Measurements from ENCODE around the gene SRPK1.
A peak's percentile ranks its signal among the peaks of the same experiment; 100 is the strongest.

The SRPK1 gene

DNA sequence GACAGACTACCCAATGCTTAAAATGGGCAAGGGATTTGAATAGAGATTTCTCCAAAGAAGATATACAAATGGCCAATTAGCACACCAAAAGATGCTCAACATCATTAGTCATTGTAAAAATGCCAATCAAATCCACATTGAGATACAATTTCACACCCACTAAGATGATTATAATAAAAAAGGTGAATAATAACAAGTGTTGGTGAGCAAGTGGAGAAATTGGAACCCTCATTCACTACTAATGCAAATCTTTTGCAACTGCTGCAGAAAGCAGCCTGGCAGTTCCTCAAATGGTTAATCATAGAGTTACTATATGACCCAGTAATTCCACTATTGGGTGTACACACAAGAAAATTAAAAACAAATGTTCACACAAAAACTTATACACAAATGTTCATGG lies 103.4 kb downstream of the SRPK1 start:
- DNase-seq (ENCODE audit: low read depth in 2 of 2) = no peak

DNA sequence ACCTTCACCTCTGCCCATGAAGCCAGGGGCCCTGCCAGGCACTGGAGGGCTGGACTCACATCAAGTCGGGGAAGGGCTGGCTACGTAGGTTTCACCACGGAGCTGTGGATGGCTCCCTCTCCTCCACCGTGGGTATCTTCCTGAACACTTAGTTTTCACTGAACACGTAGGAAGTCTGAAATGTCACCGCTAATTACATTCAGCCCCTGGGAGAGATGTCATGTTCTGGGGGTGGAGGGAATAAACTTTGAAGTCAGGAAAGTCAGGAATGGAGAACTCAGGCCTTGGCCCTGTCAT lies 109.3 kb downstream of the SRPK1 start:
- DNase-seq (ENCODE audit: low read depth in 2 of 2) = no peak

- DNase-seq (ENCODE audit: low read depth in 2 of 2) = no peak
These were observed 109.8 kb downstream of the SRPK1 start for GRCh38 chr6:35810971-35811698.

GRCh38 chr6:35809809-35810208 lies 111.1 kb downstream of the SRPK1 start:
- no peak for DNase-seq (ENCODE audit: low read depth in 2 of 2)

- DNase-seq (ENCODE audit: low read depth in 2 of 2) = no peak
These were observed 112.2 kb downstream of the SRPK1 start for GRCh38 chr6:35808688-35809087.

GRCh38 chr6:35804996-35805736 lies 115.7 kb downstream of the SRPK1 start, which contains the start of gene LHFPL5:
TSS of gene LHFPL5 (plus strand) at chr6:35805352. CDS start at chr6:35805671, 319 bp downstream.
- peak in 1 of 2 donors; percentile 17 for DNase-seq (ENCODE audit: low read depth in 2 of 2)

- DNase-seq (ENCODE audit: low read depth in 2 of 2) = no peak
These were observed 119.8 kb downstream of the SRPK1 start for GRCh38 chr6:35801148-35801547.

DNA sequence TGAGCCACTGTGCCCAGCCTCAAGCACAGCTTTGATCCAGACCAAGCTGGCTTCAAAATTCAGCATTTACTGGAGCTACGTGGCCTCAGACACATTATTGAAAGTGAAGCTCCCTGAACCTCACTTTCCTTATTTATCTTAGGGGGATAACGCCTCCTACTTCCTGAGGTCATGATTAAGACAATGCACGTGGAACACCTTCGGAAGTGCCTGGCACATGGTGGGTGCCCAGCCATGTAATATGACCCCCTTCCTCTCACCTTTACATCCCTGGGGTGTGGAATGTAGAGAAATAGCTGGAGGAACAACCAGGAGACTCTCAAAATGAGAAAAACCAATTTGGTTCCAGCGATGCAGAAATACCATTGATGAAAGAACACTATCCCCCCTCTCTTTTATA lies 122.2 kb downstream of the SRPK1 start:
- no peak for DNase-seq (ENCODE audit: low read depth in 2 of 2)

- DNase-seq (ENCODE audit: low read depth in 2 of 2) = no peak
These were observed 122.9 kb downstream of the SRPK1 start for GRCh38 chr6:35797837-35798526.

GRCh38 chr6:35796236-35796635 lies 124.7 kb downstream of the SRPK1 start:
- no peak for DNase-seq (ENCODE audit: low read depth in 2 of 2)

GRCh38 chr6:35795453-35796071 lies 125.3 kb downstream of the SRPK1 start:
- DNase-seq (ENCODE audit: low read depth in 2 of 2) = no peak

- DNase-seq (ENCODE audit: low read depth in 2 of 2) = no peak
These were observed 126.1 kb downstream of the SRPK1 start for GRCh38 chr6:35794536-35795452.

GRCh38 chr6:35790683-35791082 lies 130.2 kb downstream of the SRPK1 start:
- DNase-seq (ENCODE audit: low read depth in 2 of 2) = no peak

DNA sequence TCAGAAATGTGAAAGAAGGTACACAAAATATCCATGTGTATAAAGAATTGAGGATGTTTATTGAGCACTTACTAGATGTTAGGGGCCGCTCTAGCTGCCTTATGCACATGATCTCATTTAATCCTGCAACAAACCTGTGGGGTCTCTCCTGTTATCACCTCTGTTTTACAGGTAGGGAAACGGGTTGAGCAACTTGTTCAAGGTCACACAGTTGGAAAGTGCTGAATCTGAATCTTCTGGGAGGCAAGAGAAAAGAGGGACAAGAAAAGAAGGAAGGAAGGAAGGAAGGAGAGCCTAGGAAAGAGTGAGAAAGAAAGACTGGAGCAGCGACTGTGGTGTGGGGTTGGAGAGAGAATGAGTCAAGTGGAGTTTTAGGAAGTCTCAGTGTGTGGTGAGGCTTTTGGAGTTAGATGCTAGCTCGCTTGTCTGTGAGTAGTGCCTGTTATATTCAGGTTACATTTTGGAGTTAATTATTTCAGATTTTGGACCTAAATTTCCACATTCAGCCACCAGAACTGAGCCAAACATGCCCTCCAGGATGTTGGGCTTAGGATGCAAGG lies 132.4 kb downstream of the SRPK1 start:
- no peak for DNase-seq (ENCODE audit: low read depth in 2 of 2)

DNA sequence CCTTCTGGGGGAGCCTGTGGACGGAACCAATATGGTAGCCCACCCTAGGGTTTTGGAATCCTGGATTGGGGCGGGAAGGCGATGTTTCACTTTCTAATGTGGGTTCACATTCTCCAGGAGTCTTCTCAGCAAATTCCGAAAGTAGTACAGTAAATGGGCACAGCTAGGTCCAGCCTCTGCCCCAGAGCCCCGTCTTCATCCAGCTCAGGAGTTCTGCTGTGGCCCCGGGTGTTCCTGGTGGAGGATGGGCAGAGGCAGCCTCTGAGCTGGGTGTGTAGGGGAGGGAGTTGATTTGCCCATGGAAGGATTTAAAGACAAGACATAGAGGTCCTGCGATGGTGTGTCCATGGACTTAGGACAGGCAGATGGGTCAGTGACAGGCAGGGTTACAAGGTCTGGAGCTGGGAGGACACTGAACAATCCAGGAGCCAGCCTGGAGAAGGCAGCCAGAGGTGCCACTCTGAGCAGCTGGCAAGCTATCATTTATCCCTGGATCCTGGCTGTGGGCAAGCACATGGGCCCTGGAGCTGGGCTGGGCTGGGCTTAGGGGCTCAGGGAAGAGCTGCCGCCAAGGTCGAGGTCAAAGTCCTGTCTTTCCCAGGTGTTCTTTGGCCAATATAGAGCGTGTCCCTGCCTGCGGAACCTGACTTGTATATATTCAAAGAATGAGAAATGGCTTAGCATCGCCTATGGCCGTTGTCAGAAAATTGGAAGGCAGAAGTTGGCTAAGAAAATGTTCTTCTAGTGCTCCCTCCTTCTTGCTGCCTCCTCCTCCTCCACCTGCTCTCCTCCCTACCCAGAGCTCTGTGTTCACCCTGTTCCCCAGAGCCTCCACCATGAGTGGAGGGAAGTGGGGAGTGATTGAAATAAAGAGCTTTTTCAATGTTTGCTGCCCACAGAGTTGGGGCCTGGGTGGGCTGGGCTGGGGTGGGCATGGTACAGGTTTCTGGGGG lies 133.4 kb downstream of the SRPK1 start:
- no peak for DNase-seq (ENCODE audit: low read depth in 2 of 2)

DNA sequence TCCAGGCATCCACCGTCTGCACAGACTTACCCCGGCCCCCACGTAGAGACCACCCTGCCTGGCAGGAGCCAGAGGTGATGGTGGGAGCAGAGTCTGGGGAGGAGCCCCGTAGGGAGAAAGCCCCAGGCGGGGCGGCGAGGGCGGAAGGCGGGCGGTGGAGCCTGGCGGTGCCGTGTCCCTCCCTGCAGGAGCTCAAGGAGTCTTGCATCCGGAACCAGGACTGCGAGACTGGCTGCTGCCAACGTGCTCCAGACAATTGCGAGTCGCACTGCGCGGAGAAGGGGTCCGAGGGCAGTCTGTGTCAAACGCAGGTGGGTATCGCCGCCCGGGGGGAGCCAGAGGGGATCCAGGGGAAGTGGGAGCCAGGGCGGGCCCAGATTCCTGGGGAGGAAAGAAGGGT lies 134.1 kb downstream of the SRPK1 start:
- DNase-seq (ENCODE audit: low read depth in 2 of 2) = no peak

DNA sequence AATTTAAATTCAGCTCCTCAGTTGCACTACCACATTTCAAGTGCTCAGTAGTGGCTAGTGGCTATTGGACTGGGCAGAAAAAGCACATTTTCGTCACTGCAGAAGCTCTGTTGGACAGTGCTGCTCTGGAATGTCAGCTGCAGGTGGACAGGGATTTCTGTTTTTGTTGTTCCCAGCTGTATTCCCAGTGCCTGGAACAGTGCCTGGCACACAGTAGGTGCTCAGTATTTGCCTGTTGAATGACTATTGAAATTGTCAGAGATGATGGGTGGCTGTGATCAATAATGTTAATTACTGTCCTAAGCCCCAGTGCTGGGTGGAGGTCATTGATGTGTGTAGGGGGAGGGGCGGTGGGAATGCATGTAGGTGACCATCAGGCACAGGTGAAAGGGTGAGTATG lies 134.6 kb downstream of the SRPK1 start:
- no peak for DNase-seq (ENCODE audit: low read depth in 2 of 2)

DNA sequence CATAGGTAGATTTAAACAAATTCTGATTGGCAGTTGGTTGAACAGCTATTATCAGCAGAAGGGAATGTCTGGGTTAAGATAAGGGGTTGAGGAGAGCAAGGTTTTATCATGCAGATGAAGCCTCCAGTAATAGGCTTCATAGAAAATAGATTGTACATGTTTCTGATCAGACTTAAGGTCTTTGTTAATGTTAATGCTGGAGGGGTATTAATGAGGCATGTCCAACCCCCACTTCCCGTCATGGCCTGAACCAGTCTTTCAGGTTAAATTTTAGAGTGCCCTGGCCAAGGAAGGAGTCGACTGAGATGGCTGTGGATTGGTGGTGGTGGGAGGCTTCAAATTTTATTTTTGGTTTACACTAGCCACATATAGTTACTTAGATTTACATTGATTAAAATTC lies 136.7 kb downstream of the SRPK1 start:
- DNase-seq (ENCODE audit: low read depth in 2 of 2) = no peak
